Ovary (tissue), 3 donors: ENCODE data around the gene FAM9C.

Source experiments
- EP300 ChIP-seq: sonication (generic); formaldehyde crosslinking; IDR thresholded peaks from one replicate; pipeline ENCODE4 v1.6.1; 2017; ENCODE audit warnings: antibody characterized with exemption
- TF ChIP-seq, protein P1 (sequence below), 3 donors: fragments of 450-650 bp in 2 of 3; fragments of 200-600 bp in 1 of 3; IDR thresholded peaks; one replicate each; pipeline versions ENCODE4 v1.5.1 to v1.8.0; 2016 to 2022; ENCODE audit warnings: antibody characterized with exemption in 3 of 3, mild to moderate bottlenecking in 1 of 3
- donor health status: DM: no; HTN: no; CAD: no.

DNA sequence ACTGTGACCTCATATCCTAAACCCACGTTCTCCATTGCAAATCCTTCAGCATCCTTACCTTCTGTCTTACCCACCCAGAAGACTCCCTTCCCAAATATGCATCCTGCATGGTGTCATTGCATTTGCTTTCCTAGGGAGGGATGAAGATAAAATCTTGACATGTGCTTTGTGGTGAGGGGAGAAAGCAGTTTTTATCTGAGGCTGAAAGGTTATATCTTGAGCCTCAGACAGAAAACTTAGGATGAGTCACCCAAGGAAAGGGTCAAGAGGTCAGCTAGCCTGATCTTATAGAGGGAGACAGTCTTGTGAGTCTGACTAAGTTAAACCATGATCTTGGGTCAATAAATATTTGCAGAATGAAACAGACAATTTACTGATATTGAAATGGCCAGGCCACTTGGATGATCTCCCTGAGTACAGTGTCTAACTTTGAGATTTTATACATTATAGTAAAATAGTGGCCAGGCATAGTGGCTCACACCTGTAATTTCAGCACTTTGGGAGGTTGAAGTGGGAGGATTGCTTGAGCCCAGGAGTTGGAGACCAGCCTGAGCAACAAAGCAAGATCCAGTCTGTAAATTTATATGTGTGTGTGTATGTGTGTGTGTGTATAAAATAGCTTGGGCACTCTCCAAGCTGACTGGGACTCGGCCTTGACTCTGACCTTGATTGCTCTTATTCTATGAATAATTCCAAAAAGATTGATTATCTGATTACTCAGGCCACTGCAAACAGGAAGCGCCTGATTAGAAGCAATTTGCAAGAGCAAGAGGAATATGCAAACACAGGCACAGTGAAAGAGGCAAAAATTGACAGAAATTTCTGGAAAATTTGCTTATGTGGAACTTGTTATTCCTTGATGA, 15.4 kb upstream of the FAM9C start:
- TF ChIP-seq, protein P1, sequence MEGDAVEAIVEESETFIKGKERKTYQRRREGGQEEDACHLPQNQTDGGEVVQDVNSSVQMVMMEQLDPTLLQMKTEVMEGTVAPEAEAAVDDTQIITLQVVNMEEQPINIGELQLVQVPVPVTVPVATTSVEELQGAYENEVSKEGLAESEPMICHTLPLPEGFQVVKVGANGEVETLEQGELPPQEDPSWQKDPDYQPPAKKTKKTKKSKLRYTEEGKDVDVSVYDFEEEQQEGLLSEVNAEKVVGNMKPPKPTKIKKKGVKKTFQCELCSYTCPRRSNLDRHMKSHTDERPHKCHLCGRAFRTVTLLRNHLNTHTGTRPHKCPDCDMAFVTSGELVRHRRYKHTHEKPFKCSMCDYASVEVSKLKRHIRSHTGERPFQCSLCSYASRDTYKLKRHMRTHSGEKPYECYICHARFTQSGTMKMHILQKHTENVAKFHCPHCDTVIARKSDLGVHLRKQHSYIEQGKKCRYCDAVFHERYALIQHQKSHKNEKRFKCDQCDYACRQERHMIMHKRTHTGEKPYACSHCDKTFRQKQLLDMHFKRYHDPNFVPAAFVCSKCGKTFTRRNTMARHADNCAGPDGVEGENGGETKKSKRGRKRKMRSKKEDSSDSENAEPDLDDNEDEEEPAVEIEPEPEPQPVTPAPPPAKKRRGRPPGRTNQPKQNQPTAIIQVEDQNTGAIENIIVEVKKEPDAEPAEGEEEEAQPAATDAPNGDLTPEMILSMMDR (IDR thresholded peaks at IDR 0.05) = no peak
- no peak for TF ChIP-seq EP300
